GM21717 (cell line): Measurements from ENCODE around the gene UBE2G2.

Experiments
- ATAC-seq: cut with Tn5 transposase; IDR thresholded peaks from one replicate; pipeline ENCODE4 v1.9.1; 2021; ENCODE audit warnings: mild to moderate bottlenecking, moderate library complexity; ENCODE audit not compliant: unreplicated experiment

Gene UBE2G2

GRCh38 chr21:44766818-44767354 lies 34.7 kb downstream of the UBE2G2 start:
- ATAC-seq: no peak

- no peak for ATAC-seq
Observed at GRCh38 chr21:44766014-44766817, 35.4 kb downstream of the UBE2G2 start.

GRCh38 chr21:44765231-44766013 lies 36.2 kb downstream of the UBE2G2 start:
- ATAC-seq: no peak

GRCh38 chr21:44764319-44765230 lies 37.0 kb downstream of the UBE2G2 start:
- no peak for ATAC-seq

GRCh38 chr21:44763451-44764318 lies 37.9 kb downstream of the UBE2G2 start:
- ATAC-seq: no peak

- ATAC-seq: no peak
Observed at GRCh38 chr21:44763050-44763378, 38.6 kb downstream of the UBE2G2 start.

- no peak for ATAC-seq
Observed at GRCh38 chr21:44762221-44763049, 39.2 kb downstream of the UBE2G2 start.

GRCh38 chr21:44761747-44762208 lies 39.8 kb downstream of the UBE2G2 start:
- ATAC-seq: no peak

- no peak for ATAC-seq
Observed at GRCh38 chr21:44761011-44761729, 40.5 kb downstream of the UBE2G2 start.

- ATAC-seq: no peak
Observed at GRCh38 chr21:44760376-44760775, 41.2 kb downstream of the UBE2G2 start.

GRCh38 chr21:44759628-44760285 lies 41.9 kb downstream of the UBE2G2 start:
- ATAC-seq: no peak

- no peak for ATAC-seq
Observed at GRCh38 chr21:44758781-44759627, 42.6 kb downstream of the UBE2G2 start.

GRCh38 chr21:44758141-44758561 lies 43.5 kb downstream of the UBE2G2 start:
- no peak for ATAC-seq

- ATAC-seq: no peak
Observed at GRCh38 chr21:44757731-44758130, 43.9 kb downstream of the UBE2G2 start.

- no peak for ATAC-seq
Observed at GRCh38 chr21:44756423-44757185, 45.0 kb downstream of the UBE2G2 start.

GRCh38 chr21:44755227-44755626 lies 46.4 kb downstream of the UBE2G2 start:
- ATAC-seq: no peak
